Measurements from ENCODE around the gene SPACA9.

Gene SPACA9

DNA sequence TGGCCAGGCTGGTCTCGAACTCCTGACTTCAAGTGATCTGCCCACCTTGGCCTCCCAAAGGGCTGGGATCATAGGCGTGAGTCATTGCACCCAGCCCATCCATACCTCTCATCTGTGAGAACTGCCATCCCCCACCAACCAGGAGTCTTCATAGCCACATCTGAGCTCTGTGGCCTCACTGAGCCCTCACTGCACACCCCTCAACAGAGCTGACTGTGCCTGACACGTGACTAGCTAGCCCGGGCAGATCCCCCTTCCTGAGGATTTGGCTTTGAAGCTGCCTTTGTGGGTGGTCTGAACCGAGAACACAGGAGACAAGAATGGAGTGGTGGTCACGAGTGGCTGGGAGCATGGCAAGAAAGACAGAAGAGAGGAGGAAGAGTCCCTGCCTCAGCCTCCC, 16.2 kb upstream of the SPACA9 start:
- no peak for DNase-seq

DNA sequence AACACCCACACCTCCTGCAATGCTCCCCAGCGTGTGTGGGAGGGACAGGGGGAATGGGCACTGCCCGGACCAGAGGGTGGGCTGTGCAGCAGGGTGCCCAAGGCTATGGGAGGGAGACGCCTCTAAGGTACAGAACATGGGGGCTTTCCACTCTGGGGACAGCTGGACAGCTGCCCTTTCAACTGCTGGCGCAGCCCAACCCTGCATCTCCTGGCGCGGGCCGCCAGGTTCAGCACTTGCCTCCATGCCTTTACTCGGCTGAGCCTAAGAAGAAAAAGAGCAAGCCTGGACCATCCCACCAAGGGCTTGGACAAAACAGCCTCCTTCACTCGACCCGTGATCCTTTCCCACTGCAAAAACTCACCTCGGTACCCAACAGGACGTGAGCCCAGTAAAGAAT, 15.6 kb upstream of the SPACA9 start:
- no peak for DNase-seq

DNA sequence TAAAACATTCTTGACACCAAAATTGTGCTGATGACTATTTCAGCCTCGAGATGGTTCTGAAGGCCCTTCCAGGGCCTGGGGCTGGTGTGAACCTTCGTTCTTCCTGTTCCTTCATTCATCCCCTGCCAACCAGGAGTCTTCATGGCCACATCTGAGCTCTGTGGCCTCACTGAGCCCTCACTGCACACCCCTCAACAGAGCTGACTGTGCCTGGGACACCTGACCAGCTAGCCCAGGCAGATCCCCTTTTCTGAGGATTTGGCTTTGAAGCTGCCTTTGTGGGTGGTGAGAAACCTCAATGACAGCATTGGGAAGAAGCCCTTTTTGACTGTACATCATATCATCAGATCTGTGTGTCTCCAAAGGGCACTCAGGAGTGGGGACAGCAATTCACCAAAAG, 14.4 kb upstream of the SPACA9 start:
- DNase-seq, result no peak

DNA sequence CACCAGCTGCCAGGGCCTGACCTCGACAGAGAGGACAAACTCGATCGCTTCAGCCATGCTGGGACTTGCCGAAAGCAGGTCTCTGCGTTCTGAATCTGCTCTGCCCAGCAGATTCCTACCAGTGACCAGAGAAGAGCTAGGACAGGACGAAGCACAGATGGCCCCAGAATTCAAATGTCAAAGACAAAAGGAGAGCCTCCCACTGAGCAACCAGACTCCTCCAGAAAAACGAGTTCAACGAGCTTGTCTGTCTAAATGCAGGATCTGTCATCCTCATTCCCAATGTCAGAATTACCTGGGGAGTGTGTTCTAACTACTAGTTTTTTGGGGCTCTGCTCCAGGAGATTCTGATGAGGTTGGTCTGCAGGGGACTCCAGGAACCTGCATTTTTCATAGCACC, 14.0 kb upstream of the SPACA9 start:
- DNase-seq, result no peak

DNA sequence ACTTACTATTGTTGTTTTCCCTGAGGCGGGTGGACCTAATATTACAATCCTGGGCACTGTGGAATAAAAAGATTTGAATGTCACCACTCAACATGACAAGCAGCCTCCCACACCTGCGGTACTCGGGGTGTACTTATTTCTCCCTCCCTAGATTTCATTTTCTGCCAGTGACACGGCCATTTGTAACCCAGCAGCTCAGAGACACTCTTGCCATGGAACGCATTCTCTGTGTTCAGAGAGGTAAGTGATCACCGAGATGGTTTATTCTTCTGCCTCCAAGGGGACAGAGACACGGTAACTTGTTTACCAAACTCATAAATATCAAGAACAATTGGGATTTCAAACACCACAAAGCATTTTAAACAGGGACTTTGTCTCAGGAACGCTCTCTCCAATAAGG, 11.8 kb upstream of the SPACA9 start:
- DNase-seq, result no peak

DNA sequence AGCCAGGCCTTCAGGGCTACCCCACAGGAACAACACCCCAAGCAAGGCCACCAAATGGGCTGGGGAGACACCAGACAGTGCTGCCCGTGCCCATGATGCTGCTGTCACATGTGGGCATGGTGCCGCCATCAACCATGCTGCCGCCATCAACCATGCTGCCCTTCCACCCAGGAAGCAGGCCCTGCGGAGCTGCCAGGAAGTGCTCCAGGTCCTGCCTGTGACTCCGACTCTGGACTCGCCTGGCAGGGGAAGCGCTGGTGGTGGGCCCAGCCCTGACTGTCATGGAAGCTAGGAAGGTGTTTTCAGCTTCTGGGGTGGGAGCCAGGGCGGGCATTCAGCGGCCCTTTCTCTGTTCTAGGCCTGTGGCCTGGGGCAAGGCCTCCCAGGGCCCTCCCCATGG, 9.4 kb upstream of the SPACA9 start:
- no peak for DNase-seq

DNA sequence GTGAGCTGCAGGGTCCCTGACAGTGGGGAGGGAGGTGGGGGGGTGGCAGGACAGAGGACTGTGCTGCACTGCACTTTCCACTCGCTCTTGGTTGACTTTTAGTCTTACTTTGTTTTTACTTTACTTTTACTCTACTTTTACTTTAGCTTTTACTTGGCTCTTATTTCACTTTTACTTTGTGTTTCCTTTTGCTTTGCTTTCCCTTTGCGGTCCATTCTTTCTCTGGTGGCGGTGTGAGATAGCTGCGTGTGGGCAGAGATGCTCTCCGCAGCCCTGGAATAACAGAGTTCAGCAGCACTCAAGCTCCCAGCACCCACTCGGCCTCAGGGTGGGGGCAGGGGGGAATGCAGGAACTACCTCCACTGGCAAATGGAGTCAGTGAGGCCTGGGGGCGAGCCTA, 5.3 kb upstream of the SPACA9 start:
- no peak for DNase-seq

DNA sequence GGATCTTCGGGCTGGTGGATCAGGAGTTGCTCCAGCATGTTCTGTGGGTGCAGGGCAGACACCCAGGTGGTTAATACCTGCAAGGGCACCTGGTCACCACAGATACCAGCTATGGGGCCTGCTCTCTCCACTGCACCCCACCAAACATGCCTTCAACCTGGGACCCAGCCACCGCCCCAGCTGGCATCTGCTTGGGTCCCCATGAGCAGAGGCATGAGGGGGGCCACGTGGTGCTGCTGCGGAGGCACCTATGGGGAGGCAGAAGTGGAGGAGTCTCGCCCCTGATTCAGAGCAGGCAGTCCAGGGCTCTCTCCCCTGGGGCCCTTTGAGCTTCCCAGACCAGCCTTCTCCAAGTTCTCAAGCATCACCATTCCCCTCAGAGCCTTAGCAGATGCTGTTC, 3.5 kb upstream of the SPACA9 start:
- DNase-seq, result no peak

DNA sequence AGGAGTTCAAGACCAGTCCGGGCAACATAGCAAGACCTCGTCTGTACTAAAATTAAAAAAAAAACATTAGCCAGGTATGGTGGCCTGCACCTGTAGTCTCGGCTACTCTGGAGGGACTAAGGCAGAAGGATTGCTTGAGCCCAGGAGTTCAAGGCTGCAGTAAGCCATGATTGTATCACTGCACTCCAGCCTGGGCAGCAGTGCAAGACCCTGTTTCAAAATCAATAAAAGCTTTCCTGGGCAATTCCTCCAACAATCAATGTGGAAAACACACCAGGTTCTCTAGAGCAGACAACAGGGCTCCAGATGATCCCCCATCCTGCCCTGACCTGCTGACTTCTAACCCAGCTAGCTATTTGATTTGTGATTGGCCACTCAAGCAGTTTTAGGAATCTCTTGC, 1.8 kb upstream of the SPACA9 start:
- no peak for DNase-seq

DNA sequence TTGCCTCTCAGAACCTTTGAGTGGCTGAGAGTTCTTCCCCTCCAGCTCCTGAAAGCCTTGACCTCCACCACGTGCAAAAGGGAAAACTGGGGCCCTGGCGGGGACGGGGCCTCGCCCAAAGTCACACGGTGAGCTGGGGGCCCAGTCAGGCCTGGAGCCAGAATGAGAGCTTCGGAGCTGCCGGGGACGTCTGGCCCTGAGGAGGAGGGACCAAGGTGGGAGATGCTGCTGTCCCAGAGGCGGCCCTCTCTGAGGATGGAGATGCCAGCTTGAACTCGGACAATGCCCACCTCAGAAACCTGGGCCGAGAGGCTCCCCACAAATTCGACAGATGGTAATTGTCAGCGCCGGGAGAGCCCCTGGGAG, 1.3 kb upstream of the SPACA9 start:
- no peak for DNase-seq

DNA sequence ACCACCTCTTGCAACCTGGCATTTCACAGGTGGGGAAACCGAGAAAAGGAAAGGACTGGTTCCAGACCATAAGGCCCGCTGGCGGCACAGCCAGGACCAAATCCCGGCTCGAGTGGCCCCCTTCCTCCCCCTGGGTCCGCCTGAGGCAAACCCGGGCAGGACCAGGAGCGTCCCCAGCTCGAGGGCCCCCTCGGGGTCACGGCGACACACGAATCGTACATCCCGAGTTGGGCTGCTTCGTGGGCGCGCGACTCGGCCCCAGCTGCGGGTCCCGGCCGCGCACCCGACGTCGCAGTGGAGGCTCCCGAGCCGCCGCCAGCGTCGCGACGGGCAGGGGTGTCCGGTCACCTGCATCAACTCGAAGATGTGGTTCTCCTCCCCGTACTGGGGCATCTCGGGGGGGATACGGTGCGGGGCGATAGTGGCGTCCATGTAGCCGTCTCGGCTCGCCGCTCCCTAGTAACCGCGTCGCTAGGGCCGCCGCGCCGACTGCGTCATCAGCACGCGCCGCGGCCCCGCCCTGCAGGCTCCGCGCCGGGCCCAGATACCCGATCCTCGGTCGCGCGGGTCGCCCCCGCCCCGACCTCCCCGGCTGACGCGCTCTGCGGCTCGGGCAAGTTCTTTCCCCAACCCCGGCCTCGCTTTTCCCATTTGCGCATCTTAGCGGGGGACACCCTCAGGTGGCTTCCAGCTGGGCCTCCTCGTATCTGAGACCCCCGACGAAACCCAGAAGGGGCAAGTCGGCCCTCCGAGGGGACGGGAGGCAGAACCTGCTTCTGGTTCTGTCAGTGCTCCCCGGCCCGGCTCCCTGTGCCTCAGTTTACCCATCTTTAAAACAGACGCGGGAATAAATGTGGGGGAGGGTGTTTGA, 639 bp upstream of the SPACA9 start, which contains the start of gene AK8:
AK8 (minus strand) TSS at position 461 of the 871 bp plus-strand sequence; CDS start at position 432, 29 bp downstream.
- DNase-seq, result peak in 46 of 51 donors; percentile 7 to 77 (median 52)

DNA sequence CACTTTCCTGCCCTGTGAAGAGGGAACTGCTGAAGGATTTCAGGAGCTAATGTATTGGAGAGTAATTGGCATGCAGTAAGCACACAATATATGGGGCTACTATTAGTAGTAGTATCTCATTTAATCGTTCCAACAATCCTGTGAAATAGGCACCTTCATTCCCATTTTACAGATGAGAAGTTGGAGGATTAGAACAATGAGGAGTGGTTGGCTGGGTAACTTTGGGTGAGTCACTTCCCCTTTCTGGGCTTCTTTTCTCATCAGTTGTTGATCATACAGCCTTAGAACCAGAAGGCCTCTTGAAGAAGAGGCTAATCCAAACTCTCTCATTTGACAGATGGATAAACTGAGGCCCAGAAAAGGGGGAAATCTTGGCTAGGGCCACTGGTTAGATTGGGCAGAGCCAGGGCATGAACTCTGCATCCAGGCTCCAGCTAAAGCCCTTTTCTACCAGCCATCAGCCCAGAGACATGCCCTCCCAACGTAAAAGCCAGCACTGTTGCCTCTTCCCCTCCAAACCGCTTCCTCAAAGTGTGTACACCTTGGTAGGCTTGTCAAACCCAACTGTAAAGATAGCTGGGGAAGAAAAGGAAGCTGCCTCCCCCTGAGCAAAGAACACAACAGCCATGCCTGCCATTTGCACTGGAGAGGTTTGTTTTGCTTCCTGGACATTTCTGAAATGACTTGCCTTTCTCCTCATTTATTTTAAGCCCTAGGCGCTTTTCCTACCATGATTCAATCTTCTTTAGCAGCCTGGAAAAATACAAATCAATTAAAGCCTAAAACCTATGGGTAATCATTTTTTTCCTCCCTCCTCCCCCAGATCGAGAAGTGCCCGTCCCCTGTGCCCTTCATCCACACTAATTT, 992 bp downstream of the SPACA9 start:
- no peak for DNase-seq

DNA sequence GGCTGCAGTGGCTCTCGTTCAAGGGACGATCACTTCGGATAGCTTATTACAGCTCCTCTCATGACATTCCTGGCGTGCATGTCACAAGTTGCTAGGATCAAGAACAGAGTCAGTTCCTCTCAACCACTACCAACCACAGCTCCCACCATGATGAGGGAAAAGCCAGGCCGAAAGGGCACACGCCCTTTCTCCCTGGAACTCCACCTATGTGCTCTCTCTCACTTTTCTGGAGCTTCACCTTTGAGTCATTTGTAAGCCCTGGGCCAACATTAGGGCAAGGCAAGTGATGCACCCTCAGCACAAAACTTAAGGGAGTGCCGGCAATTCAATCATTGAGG, 1.6 kb downstream of the SPACA9 start:
- no peak for DNase-seq

DNA sequence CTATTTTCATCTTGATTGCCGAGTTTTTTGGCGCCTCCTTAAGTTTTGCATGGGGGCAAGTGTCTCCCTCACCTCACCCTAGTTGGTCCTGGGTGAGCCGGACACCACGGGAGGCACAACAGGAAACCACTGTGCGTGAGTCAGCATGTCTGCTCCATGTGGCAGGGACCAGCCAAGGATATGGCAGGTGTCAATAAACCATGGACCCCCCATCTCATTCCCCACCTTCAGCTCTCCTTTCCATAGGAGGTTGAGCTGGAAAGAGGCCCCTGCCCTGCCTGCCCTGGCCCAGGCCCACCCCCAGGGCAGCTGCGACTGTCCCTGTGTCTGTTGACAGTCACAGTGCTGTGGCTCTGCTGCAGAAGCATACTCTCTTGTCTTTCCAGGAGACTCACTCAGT, 3.1 kb downstream of the SPACA9 start:
- no peak for DNase-seq

DNA sequence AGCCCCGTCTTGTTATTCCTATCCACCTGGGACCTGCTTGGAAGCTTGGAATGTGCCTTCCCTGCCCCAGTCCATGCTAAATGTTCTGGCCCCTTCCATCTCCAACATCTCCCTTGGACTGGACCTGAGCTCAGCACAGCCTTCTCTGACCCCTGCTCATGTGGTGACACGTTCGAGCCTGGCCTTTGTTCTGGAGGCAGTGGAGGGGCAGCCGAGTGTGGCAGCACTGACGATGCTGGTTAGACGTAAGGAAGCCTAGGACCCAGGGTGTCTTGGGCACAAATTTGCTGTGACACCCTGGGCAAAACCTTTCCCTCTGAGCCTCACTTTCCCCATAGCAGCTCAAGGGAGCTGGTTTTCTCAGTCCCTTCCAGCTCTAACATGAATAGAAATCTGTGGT, 3.9 kb downstream of the SPACA9 start:
- DNase-seq, result no peak

DNA sequence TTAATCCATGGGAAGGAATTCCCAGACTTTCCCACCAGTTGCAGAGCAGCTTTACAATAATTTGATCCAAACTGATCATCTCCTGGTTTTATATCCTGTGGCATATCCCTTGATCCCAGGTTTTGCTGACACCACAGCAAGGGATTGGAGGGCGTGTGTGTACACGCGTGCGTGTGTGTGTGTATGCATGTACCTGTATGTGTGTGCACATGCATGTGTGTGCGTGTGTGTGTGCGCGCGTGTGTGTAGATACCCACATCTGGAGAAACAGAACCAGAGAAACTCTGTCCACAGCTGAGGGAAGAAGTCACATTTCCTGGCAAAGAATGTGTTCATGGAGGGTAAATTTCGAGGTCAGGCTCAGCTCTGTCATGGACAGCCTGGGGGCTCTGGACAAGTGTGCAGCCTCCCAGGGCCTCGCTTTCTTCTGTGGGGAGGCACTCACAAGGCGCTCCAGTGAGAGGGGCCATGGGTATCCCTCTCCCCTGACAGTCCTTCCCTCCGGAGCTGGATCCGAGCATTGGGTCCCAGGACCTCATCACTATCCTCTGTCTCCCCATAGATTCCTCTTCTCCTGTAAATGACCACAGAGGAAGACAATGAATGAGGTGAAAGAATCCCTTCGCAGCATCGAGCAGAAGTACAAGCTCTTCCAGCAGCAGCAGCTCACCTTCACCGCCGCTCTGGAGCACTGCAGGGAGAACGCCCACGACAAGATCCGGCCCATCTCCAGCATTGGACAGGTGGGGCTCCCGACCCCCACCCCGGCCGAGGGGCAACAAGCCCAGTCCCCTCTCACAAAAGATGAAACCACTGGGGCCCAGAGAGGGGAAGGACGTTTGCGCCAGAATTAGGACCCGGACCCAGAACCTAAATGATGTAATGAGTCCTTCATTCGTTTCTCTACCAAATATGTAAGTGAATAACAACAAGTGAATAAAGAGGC, 4.9 kb downstream of the SPACA9 start:
- DNase-seq, result no peak

DNA sequence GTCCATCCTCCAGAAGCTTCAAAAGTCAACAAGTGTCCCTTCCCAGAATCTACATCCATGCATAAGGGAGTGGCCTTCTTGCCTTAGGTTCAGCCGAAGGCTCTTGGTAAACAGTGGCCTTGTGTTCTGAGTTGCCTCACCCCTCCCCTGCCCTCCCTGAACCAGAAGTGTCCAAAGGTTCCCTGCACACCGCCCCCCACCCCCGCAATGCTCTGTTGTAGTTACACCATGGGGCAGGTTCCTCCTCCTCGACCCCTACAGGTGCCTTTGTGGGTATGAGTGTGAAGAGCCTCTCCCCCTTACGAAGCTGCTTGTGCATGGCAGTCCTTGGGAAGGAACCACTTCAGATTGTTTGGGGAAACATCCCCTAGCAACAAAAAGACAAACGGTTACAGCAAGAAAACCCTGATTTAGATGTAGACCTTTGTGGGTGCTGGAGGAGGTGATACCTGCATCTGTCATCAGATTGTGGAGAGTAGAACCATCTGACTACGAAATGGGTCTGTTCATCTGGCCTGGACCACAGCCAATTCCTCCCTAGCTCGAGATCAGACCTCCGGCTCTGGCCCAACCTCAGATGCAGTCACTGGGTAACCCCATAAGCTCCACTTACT, 7.1 kb downstream of the SPACA9 start:
- no peak for DNase-seq

DNA sequence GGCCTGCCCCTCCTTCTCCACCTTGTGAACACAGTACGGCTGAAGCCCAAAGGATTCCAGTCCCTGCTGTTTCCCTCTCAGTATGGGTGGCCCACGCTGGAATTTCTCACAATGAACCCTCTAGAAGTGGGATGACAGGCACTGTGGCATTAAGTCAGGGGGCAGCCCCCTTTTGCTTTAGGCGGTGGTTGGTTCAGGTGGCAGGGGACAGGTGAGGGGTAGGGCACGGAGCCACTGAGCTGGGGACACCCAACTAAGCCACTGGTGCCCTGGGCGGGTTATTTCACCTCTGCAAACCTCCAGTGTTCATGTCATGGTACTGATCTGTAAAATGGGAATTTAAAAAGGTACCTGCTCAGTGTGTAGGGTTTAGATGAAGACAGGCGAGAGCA, 7.6 kb downstream of the SPACA9 start:
- DNase-seq, result no peak

DNA sequence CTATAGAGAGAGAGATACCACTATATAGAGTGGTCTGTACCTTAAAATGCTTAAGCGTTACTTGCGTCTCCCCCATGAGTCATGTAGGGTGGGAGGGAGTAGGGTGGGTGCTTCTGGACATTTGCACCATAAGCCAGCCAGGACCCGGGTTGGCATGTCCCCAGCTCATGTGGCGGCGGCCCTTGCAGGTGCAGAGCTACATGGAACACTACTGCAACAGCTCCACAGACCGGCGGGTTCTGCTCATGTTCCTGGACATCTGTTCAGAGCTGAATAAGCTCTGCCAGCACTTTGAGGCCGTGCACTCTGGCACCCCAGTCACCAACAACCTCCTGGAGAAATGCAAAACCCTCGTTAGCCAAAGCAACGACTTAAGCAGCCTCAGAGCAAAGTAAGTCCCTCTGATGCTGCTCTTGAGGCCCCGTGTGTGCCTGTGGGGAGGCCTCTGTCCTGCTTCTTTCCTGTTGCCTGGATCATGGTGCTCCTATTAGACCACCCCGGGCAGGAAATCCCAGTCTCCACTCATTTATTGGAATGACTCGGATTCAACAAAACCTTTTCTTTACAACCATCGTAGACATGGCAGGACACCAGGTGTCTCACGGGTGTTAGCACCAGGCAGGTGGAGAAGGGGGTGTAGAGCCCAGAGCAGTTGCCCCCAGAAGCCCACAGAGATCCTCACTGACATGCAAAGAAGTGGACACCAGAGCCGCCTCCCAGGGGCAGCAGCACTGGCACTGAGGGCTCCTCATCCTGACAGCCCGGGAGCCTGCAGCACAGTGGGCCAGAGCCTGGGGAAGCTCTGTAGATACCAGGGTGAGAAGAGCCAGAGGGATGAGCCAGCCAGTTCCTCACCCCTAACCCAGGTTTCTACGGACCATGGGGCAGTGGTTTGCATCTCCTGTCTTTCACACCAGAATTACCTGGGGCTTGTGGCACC, 8.8 kb downstream of the SPACA9 start:
- DNase-seq, result no peak

DNA sequence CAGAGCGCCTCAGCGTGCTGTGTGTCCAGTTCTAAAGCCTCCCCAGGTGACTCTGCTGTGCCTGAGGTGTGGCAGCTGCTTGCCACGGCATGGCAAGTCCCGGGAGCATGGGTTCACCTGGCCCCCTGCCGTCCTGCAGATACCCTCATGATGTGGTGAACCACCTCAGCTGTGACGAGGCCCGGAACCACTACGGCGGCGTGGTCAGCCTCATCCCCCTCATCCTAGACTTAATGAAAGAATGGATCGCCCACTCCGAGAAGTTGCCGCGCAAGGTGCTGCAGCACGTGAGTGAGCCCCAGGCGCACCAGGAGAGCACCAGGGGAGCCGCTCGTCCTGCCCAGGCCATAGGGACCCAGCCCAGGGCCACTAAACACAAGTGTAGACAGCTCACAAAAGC, 9.5 kb downstream of the SPACA9 start:
- DNase-seq, result no peak
